NCI-H2107 (cell line): ENCODE data around the gene TP53I11.
A peak's percentile ranks its signal among the peaks of the same experiment; 100 is the strongest.

Experiments used
- DNase-seq: peaks from one replicate; lab custom pipeline; 2025; lab: John Stamatoyannopoulos, UW

TP53I11 gene

GRCh38 chr11:44912270-44912987, 38.3 kb downstream of the TP53I11 start:
- no peak for DNase-seq

- DNase-seq, result peak; percentile 47
Observed at GRCh38 chr11:44911029-44911814, 39.5 kb downstream of the TP53I11 start.

GRCh38 chr11:44910591-44910990, 40.1 kb downstream of the TP53I11 start:
- DNase-seq, result no peak

- DNase-seq, result no peak
Observed at GRCh38 chr11:44909557-44909956, 41.1 kb downstream of the TP53I11 start.

- DNase-seq, result no peak
Observed at GRCh38 chr11:44906649-44907048, 44.0 kb downstream of the TP53I11 start.

GRCh38 chr11:44905131-44905866, 45.4 kb downstream of the TP53I11 start:
- no peak for DNase-seq

GRCh38 chr11:44904261-44905020, 46.2 kb downstream of the TP53I11 start:
- no peak for DNase-seq

- DNase-seq, result no peak
Observed at GRCh38 chr11:44903518-44903917, 47.2 kb downstream of the TP53I11 start.

GRCh38 chr11:44903035-44903434, 47.6 kb downstream of the TP53I11 start:
- DNase-seq, result no peak

- no peak for DNase-seq
Observed at GRCh38 chr11:44901786-44902185, 48.9 kb downstream of the TP53I11 start.

GRCh38 chr11:44901120-44901633, 49.5 kb downstream of the TP53I11 start:
- no peak for DNase-seq

- DNase-seq, result no peak
Observed at GRCh38 chr11:44899959-44900358, 50.7 kb downstream of the TP53I11 start.

GRCh38 chr11:44893846-44894617, 56.7 kb downstream of the TP53I11 start:
- DNase-seq, result no peak

GRCh38 chr11:44893308-44893822, 57.3 kb downstream of the TP53I11 start:
- no peak for DNase-seq

- no peak for DNase-seq
Observed at GRCh38 chr11:44892843-44893242, 57.8 kb downstream of the TP53I11 start.

GRCh38 chr11:44889266-44889665, 61.4 kb downstream of the TP53I11 start:
- no peak for DNase-seq

- DNase-seq, result no peak
Observed at GRCh38 chr11:44887636-44888035, 63.0 kb downstream of the TP53I11 start.

GRCh38 chr11:44886790-44887140, 63.9 kb downstream of the TP53I11 start:
- no peak for DNase-seq

- no peak for DNase-seq
Observed at GRCh38 chr11:44885919-44886789, 64.5 kb downstream of the TP53I11 start.
